HL-60 (cell line): ENCODE data around the gene FSCN2.

Experiments
- DNase-seq, 2 experiments: peaks; one replicate each; pipeline ENCODE4 v3.0.0-alpha.2; 2010 to 2020; ENCODE audit warnings: low read depth in 1 of 2, low spot score in 1 of 2
- H3K27ac ChIP-seq: fragments of 250-450 bp; sonication (Bioruptor Pico); replicated peaks from 2 replicates; pipeline ENCODE4 v1.5.1; 2020; ENCODE audit warnings: mild to moderate bottlenecking, moderate library complexity
- H3K27me3 ChIP-seq: fragments of 250-450 bp; sonication (Bioruptor Pico); 2 replicates; pipeline ENCODE4 v1.5.1; 2021; ENCODE audit warnings: mild to moderate bottlenecking, moderate library complexity; ENCODE audit not compliant: insufficient read depth, poor library complexity, severe bottlenecking
- H3K4me3 ChIP-seq: replicated peaks from 2 replicates; pipeline ENCODE4 v1.5.1; 2011; ENCODE audit warnings: mild to moderate bottlenecking, control low read depth, low read length; ENCODE audit not compliant: insufficient read depth
- GABPA ChIP-seq: IDR thresholded peaks from 2 replicates; pipeline ENCODE4 v1.6.1; 2012; ENCODE audit warnings: low read depth
- POLR2AphosphoS5 ChIP-seq: IDR thresholded peaks from 2 replicates; pipeline ENCODE4 v1.6.1; 2012; ENCODE audit warnings: low read depth
- SPI1 ChIP-seq: IDR thresholded peaks from 2 replicates; pipeline ENCODE4 v1.6.1; 2012; ENCODE audit warnings: low read depth, mild to moderate bottlenecking, borderline replicate concordance
- TF ChIP-seq, protein P1 (sequence below): IDR thresholded peaks from one replicate; pipeline ENCODE4 v1.5.1; 2011; ENCODE audit warnings: low read length, control low read depth, inconsistent platforms; ENCODE audit not compliant: insufficient read depth
- TF ChIP-seq, protein P2 (sequence below): IDR thresholded peaks from 2 replicates; pipeline ENCODE4 v1.6.1; 2012; ENCODE audit warnings: low read depth; ENCODE audit not compliant: insufficient replicate concordance

FSCN2 gene

DNA sequence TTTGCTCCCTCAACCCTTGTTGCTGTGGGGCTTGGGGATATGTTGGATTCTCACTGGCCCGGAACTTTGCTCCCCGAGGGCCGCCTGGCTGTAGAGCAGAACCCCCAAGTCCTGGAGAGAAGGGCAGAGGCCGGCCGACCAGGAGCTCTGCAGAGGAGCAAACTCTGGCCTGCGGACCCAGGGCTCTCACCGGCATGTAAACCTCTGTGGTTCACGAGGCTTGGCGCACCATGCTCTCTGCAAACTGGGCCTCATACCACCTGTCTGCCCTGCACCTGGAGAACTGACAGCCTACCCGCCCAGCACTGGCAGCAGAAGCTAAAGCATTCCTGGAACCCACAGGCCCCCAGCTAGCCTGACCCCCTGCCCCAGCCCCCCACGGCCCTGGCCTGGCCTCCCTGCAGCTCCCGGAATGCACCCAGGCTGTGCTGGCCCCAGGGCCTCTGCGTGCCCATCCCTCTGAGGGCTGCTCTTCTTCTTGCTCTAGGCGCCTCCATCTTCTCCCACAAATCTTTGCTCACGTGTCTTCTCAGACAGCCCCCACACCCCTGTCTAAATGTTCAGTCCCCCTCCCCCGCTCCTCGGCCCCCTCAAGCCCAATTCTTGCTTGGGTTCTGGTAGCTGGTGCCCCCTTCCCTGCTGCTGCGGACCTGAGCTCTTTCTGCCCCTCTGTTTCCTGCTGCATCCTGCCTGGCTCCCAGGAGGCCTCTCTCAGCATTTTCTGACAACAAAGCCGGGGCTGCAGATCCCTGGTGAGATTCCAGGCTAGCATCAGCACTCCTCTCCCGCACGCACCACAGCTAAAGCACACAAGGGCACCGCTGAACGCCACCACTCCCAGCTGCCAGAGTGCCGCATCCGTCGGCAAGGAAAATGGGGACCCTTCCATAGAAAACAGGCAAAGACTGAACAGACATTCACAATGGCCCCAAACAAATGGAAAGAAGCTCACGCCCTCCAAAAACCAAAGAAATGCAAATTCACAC, 38.9 kb upstream of the FSCN2 start:
- no peak for DNase-seq
- H3K4me3 ChIP-seq: no peak overlapping the region
- no peak overlapping the region for H3K27ac ChIP-seq
- no peaks in the 10 kb centered on the region for H3K27me3 ChIP-seq
- TF ChIP-seq, protein P1, sequence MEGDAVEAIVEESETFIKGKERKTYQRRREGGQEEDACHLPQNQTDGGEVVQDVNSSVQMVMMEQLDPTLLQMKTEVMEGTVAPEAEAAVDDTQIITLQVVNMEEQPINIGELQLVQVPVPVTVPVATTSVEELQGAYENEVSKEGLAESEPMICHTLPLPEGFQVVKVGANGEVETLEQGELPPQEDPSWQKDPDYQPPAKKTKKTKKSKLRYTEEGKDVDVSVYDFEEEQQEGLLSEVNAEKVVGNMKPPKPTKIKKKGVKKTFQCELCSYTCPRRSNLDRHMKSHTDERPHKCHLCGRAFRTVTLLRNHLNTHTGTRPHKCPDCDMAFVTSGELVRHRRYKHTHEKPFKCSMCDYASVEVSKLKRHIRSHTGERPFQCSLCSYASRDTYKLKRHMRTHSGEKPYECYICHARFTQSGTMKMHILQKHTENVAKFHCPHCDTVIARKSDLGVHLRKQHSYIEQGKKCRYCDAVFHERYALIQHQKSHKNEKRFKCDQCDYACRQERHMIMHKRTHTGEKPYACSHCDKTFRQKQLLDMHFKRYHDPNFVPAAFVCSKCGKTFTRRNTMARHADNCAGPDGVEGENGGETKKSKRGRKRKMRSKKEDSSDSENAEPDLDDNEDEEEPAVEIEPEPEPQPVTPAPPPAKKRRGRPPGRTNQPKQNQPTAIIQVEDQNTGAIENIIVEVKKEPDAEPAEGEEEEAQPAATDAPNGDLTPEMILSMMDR: no peak

DNA sequence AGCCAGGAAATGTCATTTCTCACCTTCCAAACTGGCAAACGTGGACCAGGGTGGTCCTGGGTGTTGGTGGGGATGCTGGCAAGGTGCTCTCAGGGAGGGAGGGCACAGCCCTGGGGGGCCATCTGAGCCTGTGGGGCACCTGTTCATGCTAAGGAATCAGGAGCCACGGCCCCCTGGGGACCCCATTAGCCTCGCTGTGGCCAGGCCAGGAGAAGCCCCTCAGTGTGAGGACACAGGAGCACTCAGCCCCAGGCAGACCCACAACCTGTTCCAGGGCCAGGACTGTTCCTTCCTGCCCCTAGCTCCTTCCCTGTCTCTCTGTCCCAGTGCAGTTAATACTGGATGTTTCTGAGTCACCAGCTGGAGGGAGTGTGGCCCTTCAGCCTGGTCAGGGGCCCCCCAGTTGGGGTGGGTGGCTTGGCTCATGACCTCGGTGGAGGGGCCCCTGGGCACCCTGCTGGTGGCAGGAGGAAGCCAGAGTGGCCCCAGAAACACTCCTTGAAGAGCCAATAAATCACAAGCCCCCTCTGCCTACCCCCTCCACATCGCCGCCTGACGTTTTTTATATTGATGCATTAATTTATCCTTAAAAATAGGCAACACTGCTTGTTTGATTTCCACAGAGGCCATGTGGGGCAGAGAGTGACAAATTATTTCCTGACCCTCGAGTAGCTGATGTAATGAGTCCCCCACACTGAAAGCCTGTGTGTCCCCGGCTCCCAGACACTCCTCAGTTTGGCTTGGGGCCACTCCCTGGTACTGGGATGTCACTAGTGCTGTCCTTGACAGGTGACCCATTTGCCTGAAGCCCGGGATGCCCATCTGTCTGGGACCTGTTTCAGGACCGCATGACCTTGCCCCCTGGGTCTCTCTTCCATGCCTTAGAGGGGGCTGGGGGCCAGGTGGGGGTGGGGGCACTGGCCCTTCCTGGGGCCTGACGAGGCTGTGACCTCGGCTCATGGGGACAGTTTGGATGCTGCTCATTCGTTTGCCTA, 37.9 kb upstream of the FSCN2 start:
- Histone ChIP-seq H3K27me3 (no peaks in the 10 kb centered on the region), H3K4me3 (no peak overlapping the region), H3K27ac (no peak overlapping the region)
- no peak for DNase-seq
- TF ChIP-seq POLR2AphosphoS5 (no peak), GABPA (no peak), SPI1 (no peak)
- TF ChIP-seq, protein P1: no peak
- TF ChIP-seq, protein P2, sequence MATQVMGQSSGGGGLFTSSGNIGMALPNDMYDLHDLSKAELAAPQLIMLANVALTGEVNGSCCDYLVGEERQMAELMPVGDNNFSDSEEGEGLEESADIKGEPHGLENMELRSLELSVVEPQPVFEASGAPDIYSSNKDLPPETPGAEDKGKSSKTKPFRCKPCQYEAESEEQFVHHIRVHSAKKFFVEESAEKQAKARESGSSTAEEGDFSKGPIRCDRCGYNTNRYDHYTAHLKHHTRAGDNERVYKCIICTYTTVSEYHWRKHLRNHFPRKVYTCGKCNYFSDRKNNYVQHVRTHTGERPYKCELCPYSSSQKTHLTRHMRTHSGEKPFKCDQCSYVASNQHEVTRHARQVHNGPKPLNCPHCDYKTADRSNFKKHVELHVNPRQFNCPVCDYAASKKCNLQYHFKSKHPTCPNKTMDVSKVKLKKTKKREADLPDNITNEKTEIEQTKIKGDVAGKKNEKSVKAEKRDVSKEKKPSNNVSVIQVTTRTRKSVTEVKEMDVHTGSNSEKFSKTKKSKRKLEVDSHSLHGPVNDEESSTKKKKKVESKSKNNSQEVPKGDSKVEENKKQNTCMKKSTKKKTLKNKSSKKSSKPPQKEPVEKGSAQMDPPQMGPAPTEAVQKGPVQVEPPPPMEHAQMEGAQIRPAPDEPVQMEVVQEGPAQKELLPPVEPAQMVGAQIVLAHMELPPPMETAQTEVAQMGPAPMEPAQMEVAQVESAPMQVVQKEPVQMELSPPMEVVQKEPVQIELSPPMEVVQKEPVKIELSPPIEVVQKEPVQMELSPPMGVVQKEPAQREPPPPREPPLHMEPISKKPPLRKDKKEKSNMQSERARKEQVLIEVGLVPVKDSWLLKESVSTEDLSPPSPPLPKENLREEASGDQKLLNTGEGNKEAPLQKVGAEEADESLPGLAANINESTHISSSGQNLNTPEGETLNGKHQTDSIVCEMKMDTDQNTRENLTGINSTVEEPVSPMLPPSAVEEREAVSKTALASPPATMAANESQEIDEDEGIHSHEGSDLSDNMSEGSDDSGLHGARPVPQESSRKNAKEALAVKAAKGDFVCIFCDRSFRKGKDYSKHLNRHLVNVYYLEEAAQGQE: no peak

DNA sequence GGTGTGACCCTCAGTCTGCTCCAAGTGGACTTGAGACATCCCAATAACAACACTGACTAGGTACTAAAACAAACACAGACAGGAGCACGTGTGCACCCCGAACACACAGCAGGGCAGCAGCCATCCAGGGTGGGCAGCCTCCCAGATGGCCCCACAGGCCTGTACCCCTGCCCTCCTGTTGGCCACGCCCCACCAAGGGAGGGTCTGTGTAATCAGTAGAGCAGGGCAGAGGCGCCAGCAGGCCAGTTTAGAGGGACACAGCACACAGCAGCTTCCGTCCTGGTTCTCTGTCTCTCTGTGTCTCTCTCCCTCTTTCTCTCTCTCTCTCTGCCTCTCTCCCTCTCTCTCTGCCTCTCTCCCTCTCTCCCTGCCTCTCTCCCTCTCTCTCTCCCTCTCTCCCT, 37.0 kb upstream of the FSCN2 start:
- no peak for TF ChIP-seq SPI1
- TF ChIP-seq, protein P1: no peak
- no peak for TF ChIP-seq GABPA
- TF ChIP-seq POLR2AphosphoS5: no peak
- TF ChIP-seq, protein P2: no peak
- DNase-seq: no peak
- H3K27me3 ChIP-seq: no peaks in the 10 kb centered on the region
- H3K4me3 ChIP-seq: no peak overlapping the region
- no peak overlapping the region for H3K27ac ChIP-seq
